Skeletal muscle cell (primary cell): ENCODE measurements around the gene ABCA6.
"Not testable (repeated sequence)": the region's sequence is repeated elsewhere in the genome, so short reads cannot be mapped to it uniquely, and the experiment has no call there.

Experiments used
- DNase-seq: peaks from one replicate; pipeline ENCODE4 v3.0.0-alpha.2; 2010; ENCODE audit warnings: low read depth
- H3K4me3 ChIP-seq: 2 replicates; pipeline ENCODE4 v1.5.1; 2011; ENCODE audit warnings: low read depth, mild to moderate bottlenecking, control low read depth, low read length, moderate library complexity

Gene ABCA6

GRCh38 chr17:69088643-69089200 is 53.0 kb downstream of the ABCA6 start:
- no peak overlapping the region for H3K4me3 ChIP-seq
- DNase-seq: no peak

DNA sequence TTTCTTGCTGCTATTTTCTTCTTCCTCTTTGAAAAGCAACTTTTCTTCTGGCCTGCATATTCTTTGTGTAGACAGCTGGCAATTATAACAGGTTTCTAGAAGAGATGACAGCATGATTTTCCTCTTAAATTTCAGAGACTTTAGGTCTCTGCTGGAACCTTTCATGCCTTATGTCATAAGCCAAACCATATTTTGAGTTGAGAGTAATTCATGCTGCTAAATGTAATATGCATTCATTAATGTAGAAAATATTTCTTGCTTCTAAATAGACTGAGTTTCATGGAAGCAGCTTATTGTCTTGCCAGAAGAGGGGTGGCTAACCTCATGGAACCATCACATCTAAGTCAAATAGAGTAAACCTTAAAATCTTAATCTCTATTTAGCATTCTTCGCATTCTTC is 55.1 kb downstream of the ABCA6 start:
- H3K4me3 ChIP-seq: no peak overlapping the region
- no peak for DNase-seq

DNA sequence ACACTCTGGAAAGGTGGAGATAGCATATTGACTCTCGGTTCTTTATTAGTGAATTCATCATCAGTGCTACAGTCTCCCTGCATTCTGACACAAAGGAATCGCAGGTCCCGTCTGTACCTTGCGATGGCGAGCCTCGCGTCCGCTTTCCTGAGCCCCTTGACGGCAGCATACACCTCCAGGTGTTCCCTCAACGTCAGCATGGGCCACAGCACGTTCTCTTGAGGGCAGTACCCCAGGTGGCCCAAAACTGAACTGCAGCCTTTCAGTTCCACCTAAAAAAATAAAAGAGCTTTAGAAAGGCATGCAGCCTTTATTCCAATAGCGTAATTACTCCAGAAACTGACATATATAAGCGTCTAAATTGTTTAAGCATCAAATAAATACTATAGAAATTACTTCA is 56.8 kb downstream of the ABCA6 start:
- H3K4me3 ChIP-seq: no peak overlapping the region
- DNase-seq: no peak

GRCh38 chr17:69082696-69083095 is 59.0 kb downstream of the ABCA6 start:
- DNase-seq: no peak
- H3K4me3 ChIP-seq: no peak overlapping the region

DNA sequence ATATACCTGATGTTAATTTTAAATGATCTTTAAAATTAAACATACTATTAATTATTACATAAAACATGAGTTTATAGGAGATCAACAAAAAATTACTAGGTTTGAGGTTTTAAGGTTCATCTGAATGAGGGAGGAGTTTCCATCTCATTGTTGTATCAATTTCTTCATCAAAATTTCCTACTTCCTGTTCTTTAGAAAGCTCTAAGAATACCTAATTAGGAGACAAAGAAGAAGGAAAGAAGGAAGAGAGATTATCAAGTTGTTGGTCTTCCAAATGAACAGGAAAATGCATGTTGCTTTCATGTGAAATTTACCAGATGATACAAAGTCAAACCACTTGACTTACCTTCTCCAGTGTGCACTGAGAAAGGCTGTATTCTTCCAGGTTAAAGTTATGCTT is 62.8 kb downstream of the ABCA6 start:
- no peak for DNase-seq
- H3K4me3 ChIP-seq: no peak overlapping the region

DNA sequence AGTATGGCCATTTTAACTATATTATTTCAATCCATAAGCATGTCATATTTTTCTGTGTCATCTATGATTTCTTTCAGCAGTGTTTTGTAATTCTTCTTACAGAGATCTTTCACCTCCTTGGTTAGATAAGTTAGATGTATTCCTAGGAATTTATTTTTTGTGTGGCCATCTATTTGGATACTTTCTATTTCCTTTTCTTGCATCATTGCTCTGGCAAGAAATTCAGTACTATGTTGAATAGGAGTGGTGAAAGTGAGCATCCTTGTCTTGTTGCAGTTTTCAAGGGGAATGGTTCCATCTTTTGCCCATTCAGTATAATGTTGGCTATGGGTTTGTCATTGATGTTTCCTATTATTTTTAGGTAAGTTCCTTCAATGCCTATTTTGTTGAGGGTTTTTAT is 65.9 kb downstream of the ABCA6 start:
- no peak overlapping the region for H3K4me3 ChIP-seq
- DNase-seq: no peak

- H3K4me3 ChIP-seq: not testable (repeated sequence)
These were observed 68.3 kb downstream of the ABCA6 start for GRCh38 chr17:69073392-69073791.

GRCh38 chr17:69072803-69073256 is 68.9 kb downstream of the ABCA6 start:
- H3K4me3 ChIP-seq, DNase-seq: not testable (repeated sequence)

More at GRCh38 chr17:69073392-69073791, 68.3 kb downstream of the ABCA6 start:
- not testable (repeated sequence) for DNase-seq

GRCh38 chr17:69071233-69071586 is 70.5 kb downstream of the ABCA6 start:
- DNase-seq, H3K4me3 ChIP-seq: not testable (repeated sequence)

DNA sequence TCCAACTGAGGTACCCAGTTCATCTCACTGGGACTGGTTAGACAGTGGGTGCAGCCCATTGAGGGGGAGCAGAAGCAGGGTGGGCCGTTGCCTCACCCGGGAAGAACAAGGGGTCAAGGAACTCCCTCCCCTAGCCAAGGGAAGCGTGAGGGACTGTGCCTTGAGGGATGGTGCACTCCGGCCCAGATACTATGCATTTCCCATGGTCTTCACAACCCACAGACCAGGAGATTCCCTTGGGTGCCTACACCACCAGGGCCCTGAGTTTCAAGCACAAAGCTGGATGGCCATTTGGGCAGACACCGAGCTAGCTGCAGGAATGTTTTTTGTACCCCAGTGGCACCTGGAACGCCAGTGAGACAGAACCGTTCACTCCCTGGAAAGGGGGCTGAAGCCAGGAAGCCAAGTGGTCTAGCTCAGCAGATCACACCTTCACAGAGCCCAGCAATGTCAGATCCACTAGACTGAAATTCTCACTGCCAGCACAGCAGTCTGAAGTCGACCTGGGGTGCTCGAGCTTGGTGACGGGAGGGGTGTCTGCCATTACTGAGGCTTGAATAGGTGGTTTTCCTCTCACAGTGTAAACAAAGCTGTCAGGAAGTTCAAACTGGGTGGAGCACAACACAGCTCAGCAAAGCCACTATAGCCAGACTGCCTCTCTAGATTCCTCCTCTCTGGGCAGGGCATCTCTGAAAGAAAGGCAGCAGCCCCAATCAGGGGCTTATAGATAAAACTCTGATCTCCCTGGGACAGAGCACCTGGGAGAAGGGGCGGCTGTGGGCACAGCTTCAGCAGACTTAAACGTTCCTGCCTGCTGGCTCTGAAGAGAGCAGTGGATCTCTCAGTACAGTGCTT is 71.1 kb downstream of the ABCA6 start:
- H3K4me3 ChIP-seq, DNase-seq: not testable (repeated sequence)

DNA sequence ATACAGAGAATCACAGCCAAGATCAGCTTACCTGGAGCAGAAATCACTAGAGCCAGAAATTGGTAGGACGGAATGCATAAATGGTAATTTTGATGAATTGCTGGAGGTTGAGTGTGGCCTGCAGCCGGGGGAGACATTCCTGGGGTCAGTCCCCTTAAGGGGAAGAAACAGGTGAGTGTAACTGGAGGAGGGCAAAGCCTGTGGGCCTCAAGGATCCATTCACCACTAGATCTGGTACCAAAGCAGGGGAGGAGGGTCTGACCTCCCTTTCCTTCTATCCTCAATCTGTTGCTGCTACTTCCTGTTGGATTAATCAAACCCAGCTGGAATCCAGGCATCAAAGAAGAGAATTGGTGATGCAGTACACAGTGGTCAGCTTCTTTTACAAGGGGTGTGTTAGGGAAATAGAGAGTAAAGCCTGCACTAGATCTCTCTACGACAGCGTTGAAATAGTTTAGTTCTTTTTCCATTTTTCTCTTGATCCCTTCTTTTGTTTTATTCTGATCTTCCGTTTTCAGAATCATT is 72.4 kb downstream of the ABCA6 start:
- DNase-seq: no peak

DNA sequence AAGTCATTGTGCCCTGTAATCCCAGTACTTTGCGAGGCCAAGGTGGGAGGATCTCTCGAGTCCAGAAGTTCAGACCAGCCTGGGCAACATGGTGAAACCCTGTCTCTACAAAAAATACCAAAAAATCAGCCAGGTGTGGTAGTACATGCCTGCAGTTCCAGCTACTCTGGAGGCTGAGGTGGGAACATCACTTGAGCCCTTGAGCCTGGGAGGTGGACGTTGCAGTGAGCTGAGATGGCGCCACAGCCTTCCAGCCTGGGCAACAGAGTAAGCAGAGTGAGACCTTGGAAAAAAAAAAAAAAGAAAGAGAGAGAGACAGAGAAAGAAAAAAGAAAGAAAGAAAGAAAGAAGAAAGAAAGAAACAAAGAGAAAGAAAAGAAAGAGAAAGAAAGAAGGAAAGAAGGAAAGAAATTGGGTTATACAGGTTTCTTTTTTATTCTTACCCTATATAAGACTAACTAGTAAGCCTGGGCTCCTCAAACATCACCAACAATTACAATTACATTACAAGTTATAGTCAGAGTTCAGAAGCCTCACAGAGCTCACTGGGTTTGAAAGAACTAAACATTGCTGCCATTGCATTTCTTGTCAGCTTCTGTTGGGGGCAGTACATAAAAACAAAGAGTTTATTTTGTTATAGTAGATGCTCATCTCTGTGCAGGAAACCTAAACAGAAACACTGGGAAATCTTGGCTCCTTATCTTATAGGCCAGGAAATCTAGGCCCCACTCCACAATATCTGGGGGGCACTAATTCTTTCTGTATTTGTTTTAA is 74.2 kb downstream of the ABCA6 start:
- no peak for DNase-seq
- H3K4me3 ChIP-seq: no peak overlapping the region

More for the DNA sequence above, 72.4 kb downstream of the ABCA6 start:
- no peak overlapping the region for H3K4me3 ChIP-seq

DNA sequence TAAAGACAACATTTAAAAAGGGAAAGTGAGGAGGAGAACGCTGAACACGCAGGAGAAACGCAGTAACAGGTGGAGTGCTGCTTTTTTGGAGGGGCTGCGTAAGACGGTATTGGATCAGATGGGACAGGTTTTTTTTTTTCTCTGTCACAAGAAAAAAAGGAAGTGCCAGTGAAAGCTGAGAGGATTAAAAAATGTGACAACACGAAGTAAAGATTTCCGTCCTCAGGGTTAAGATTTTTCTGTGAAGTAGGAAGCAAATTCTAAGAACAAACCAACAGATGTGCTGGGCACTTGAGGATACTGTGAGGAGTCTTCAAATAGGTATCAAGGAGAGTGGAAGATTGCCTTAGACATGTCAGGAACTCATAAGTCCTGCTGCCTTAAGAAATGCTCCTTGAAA is 75.2 kb downstream of the ABCA6 start:
- DNase-seq: no peak
- no peak overlapping the region for H3K4me3 ChIP-seq

DNA sequence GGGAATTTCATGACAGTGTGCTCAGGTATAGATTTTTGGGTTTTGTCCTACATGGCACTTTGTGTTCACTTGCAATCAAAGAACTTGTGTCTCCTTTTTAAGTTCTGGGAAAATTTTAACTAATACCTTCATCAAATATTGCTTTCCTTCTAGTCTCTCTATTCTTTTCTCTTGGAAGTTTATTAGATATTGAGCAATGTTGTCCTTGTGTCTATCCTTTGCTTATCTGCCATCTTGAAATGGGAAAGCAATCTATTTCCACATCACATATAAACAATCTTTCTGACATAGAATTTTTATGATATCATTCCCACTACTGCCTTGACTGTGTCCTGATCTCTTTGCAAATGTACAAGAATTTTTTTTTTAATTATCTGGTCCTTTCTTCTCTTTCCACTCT is 76.6 kb downstream of the ABCA6 start:
- H3K4me3 ChIP-seq: no peak overlapping the region
- no peak for DNase-seq

- H3K4me3 ChIP-seq: no peak overlapping the region
- DNase-seq: no peak
These were observed 77.2 kb downstream of the ABCA6 start for GRCh38 chr17:69064476-69064875.

GRCh38 chr17:69064001-69064400 is 77.7 kb downstream of the ABCA6 start:
- DNase-seq: no peak
- no peak overlapping the region for H3K4me3 ChIP-seq

DNA sequence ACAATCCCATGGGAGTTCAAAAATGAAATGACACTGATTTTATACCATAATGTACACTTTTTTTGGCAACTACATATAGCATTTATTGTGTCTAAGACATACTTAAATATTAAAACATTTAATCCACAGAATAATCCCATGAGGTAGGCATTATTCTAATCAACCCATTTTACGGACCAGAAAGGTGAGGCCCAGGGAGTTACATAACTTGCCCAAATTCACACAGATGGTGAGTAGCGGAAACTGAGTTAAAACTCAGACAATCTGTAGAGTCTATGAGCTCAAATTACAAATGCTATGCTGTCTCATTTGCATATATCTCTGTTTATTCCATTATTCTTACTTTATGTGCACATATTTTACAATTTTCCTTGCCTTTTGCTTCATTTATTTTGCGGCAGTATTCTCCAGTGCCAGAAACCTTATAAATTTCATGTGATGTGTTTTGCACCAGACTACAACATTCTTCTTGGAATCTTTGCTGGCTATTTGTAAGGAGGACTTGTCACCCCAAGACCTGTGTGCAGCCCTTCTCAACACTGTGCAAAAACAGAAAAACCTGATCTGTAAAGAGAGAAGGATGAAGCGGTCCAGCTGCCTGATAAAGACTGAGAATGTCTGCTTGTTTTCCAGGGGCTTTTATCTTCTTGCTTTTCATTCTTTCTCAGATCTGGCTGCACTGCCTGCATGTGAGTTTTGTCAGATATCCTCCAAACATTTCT is 78.7 kb downstream of the ABCA6 start:
- DNase-seq: no peak
- H3K4me3 ChIP-seq: no peak overlapping the region

DNA sequence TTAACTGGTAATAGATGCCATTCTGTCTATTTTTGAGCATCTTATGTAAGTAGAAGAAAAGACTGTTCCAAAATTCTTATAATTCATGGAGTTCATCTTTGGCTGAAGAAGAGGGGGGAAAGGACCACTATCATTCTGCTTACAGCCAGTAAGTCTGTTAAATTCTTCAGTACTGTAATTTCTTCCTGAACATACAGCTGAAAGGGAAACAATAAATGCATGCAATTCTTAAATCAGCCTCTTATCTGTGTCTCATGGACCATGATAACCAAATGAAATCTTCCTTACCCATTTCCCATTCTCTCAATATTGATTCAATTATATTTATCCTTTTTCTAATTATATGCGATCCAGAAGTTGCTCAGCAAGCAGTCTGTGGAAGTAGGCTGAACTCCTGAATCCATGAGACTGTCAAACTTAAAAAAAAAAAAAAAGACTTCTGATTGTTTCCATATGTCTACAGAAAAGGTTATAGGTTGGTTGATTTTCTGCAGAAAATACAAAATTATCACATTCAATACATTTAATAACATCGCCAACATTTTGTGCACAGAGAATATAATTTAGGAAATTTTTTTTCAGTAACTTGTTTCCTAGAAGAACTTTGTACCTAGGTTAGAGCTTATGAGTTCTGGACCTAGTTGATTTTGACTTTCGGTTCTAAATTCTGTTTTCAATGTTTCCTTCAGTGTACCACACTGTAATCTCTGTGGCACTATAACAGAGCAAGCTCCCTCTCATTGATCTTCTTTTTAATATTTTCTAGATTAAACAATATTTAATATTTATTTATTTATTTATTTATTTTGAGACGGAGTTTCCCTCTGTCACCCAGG is 79.8 kb downstream of the ABCA6 start:
- no peak for DNase-seq
- no peak overlapping the region for H3K4me3 ChIP-seq

GRCh38 chr17:69060822-69061221 is 80.9 kb downstream of the ABCA6 start, which contains the start of gene ABCA9:
ABCA9 (minus strand) TSS chr17:69060927; CDS start chr17:69051126, 9,801 bp downstream.
- H3K4me3 ChIP-seq: no peak within 1 kb of the TSS
- DNase-seq: peak; percentile 76
